Ishikawa (cell line): ENCODE measurements around the gene SLC16A7.

Experiments
- CEBPB ChIP-seq: IDR thresholded peaks from 2 replicates; pipeline ENCODE4 v1.6.1; 2012
- CREB1 ChIP-seq: IDR thresholded peaks from 2 replicates; pipeline ENCODE4 v1.6.1; 2012; ENCODE audit warnings: low read depth
- EGR1 ChIP-seq: IDR thresholded peaks from 2 replicates; pipeline ENCODE4 v1.6.1; 2012
- EP300 ChIP-seq: IDR thresholded peaks from 2 replicates; pipeline ENCODE4 v1.6.1; 2012; ENCODE audit warnings: borderline replicate concordance
- FOXM1 ChIP-seq: IDR thresholded peaks from 2 replicates; pipeline ENCODE4 v1.6.1; 2012; ENCODE audit warnings: low read depth, borderline replicate concordance
- NFIC ChIP-seq: IDR thresholded peaks from 2 replicates; pipeline ENCODE4 v1.6.1; 2012
- RAD21 ChIP-seq: IDR thresholded peaks from 2 replicates; pipeline ENCODE4 v1.6.1; 2012; ENCODE audit warnings: low read depth
- TAF1 ChIP-seq: IDR thresholded peaks from 2 replicates; pipeline ENCODE4 v1.6.1; 2012; ENCODE audit warnings: low read depth, mild to moderate bottlenecking
- TCF12 ChIP-seq: IDR thresholded peaks from 2 replicates; pipeline ENCODE4 v1.6.1; 2012; ENCODE audit warnings: low read depth
- TEAD4 ChIP-seq: IDR thresholded peaks from 2 replicates; pipeline ENCODE4 v1.6.1; 2012
- YY1 ChIP-seq: IDR thresholded peaks from 2 replicates; pipeline ENCODE4 v1.6.1; 2012; ENCODE audit warnings: low read depth
- ZBTB7A ChIP-seq: IDR thresholded peaks from 2 replicates; pipeline ENCODE4 v1.6.1; 2012; ENCODE audit warnings: low read depth
- TF ChIP-seq, protein P1 (sequence below): IDR thresholded peaks from 2 replicates; pipeline ENCODE4 v1.6.1; 2012
- TF ChIP-seq, protein P2 (sequence below): IDR thresholded peaks from 2 replicates; pipeline ENCODE4 v1.6.1; 2012; ENCODE audit warnings: low read depth, mild to moderate bottlenecking
- TF ChIP-seq, protein P3 (sequence below): IDR thresholded peaks from 2 replicates; pipeline ENCODE4 v1.6.1; 2012

Gene SLC16A7

DNA sequence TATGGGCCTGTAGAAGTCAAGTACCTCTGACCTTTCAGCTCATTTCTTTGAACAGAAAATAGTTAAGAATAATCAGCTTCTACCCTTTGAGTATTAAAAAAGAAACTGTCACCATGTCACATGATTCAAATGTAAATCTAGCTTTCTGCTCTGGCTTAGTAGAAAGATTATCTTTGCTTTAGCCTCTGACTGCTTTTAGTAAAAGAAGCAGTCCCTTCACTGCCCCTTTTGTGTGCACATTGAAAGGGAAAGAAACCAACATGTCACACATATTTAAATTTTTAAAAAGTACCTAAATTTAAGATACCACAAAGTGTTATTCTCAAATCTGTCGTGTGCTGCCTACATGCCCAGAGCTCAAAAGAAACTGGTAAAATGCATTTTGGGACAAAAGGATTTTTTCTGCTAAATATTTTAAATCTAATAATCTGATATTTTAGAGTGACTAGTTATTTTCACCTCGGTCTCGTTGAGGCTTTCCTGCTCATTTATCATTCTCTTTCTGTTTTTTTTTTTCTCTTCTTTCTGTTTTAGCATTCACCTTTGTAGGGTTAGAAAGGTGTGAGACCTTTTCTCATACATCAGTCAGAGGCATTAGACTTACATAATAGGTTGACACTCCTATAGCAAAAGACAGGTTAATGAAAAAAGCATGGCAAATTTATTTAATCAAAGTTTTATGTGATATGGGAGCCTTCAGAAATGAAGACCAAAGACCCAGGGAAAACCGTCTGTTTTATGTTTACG is 41.3 kb downstream of the SLC16A7 start:
- no peak for TF ChIP-seq CEBPB
- no peak for TF ChIP-seq TAF1
- TF ChIP-seq CREB1, result no peak
- TF ChIP-seq ZBTB7A, result no peak
- no peak for TF ChIP-seq TEAD4
- no peak for TF ChIP-seq FOXM1
- TF ChIP-seq EP300, result no peak

DNA sequence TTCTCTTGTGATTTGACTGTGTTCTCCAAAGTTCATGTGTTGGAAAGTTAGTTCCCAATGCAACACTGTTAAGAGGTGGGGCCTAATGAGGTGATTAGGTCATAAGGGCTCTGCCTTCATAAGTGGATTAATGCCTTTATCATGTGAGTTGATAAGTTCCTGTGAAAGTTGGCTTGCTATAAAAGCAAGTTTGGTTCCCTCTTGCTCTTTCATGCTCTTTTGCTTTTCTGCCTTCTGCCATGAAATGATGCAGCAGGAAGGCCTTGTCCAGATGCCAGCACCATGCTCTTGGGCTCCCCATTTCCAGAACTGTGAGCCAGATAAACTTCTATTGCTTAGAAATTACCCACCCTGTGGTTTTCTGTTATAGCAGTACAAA is 41.9 kb downstream of the SLC16A7 start:
- no peak for TF ChIP-seq YY1
- TF ChIP-seq, protein P1, sequence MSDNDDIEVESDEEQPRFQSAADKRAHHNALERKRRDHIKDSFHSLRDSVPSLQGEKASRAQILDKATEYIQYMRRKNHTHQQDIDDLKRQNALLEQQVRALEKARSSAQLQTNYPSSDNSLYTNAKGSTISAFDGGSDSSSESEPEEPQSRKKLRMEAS, result no peak

DNA sequence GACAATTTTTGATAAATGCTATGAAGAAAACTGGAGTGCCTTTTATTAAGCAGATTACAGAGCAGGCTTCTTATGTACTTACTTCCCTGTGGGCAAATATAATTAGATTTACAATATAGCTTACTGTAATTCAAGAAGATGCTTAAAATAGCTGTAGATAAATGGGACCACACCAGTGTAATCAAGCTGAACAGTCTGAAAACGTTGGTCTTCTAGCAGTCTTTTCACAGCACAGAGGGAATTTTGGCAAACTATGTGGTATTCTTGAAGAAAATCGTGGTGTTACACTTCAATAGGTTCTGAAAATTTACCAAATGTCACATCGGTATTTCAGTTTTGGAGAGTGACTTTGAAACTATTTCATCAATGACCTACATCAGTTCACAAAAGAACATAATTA is 47.7 kb downstream of the SLC16A7 start:
- peak; percentile 15; the same call in 1 of the 2 replicates for TF ChIP-seq TEAD4
- no peak for TF ChIP-seq CREB1
- TF ChIP-seq, protein P1, result no peak

DNA sequence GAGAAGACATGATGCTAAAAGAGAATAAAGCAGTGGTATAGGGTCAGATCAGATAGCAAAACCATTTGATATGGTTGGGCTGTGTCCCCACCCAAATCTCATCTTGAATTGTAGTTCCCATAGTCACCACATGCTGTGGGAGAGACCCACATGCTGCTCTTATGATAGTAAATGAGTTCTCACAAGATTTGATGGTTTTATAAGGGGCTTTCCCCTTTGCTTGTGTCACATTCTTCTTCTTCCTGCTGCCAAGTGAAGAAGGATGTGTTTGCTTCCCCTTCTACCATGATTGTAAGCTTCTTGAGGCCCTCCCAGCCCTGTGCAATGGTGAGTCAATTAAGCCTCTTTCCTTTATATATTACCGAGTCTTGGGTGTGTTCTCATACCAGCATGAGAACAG is 49.4 kb downstream of the SLC16A7 start:
- no peak for TF ChIP-seq YY1
- TF ChIP-seq, protein P2, sequence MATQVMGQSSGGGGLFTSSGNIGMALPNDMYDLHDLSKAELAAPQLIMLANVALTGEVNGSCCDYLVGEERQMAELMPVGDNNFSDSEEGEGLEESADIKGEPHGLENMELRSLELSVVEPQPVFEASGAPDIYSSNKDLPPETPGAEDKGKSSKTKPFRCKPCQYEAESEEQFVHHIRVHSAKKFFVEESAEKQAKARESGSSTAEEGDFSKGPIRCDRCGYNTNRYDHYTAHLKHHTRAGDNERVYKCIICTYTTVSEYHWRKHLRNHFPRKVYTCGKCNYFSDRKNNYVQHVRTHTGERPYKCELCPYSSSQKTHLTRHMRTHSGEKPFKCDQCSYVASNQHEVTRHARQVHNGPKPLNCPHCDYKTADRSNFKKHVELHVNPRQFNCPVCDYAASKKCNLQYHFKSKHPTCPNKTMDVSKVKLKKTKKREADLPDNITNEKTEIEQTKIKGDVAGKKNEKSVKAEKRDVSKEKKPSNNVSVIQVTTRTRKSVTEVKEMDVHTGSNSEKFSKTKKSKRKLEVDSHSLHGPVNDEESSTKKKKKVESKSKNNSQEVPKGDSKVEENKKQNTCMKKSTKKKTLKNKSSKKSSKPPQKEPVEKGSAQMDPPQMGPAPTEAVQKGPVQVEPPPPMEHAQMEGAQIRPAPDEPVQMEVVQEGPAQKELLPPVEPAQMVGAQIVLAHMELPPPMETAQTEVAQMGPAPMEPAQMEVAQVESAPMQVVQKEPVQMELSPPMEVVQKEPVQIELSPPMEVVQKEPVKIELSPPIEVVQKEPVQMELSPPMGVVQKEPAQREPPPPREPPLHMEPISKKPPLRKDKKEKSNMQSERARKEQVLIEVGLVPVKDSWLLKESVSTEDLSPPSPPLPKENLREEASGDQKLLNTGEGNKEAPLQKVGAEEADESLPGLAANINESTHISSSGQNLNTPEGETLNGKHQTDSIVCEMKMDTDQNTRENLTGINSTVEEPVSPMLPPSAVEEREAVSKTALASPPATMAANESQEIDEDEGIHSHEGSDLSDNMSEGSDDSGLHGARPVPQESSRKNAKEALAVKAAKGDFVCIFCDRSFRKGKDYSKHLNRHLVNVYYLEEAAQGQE, result no peak
- no peak for TF ChIP-seq CREB1
- TF ChIP-seq NFIC, result no peak

DNA sequence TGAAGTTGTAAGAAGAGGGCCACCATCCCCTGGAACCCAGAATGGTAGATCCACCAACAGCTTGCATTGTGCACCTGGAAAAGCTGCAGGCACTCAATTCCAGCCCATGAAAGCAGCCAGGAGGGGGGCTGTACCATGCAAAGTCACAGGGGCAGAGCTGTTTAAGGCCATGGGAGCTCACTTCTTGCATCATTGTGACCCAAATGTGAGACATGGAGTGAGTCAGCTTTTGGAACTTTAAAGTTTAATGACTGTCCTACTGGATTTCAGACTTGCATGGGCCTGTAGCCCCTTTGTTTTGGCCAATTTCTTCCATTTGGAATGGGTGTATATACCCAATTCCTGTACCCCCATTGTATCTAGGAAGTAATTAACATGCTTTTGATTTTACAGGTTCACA is 50.8 kb downstream of the SLC16A7 start:
- TF ChIP-seq CREB1 (no peak), TCF12 (no peak)

DNA sequence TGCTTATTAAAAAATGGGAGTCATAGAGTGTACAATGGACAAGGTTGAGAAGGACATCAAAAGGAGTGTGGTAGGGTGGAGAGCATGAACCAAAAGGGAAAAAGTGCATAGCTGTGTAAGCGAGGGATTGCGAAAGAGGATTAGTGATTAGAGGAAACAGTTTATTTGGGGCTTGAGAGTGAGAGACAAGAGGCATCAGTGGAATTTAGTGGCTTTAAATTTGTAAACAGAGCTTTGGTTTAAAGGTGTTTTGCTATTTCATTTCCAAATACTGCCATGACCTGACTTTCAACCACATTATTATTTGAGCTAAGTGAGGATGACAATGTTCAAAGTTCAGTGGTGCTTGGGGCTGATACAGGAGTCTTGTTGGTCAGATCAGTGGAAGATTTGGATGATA is 53.4 kb downstream of the SLC16A7 start:
- TF ChIP-seq EP300 (no peak), TEAD4 (no peak), FOXM1 (no peak)

DNA sequence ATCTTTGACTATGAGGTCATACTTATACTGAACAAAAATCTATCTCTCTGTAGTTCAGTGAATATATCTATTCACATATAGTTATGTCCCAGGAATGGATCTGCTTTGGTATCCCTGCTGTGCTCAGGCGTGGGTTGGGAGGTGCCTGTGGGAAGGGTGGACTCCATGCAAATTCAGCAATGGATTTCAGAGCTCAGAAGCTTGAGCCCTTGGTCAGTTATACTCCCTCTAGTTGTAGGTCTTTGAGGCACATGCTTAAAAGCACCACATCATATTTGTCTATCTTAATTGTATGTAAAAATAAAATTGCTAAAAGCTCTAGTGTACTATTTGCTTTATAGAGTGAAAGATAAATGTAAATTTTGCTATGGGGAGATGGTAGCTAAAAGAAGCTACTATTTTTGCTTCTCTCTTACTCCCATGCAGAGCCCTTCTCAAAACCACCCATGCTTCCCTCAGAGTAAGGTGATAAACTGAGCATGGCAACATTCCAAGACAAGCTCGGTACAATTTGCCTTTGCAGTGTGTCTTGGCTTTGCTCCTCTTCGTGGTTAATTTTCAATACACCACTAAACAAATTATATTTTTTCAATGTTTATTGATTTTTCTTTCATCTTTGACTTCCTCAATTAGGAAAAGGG is 54.9 kb downstream of the SLC16A7 start:
- TF ChIP-seq EGR1 (no peak), FOXM1 (no peak), NFIC (no peak), TAF1 (no peak), CREB1 (no peak), TCF12 (no peak), EP300 (no peak), RAD21 (no peak), YY1 (no peak), ZBTB7A (no peak), CEBPB (no peak), TEAD4 (no peak)
- TF ChIP-seq, protein P1, result no peak
- TF ChIP-seq, protein P3, sequence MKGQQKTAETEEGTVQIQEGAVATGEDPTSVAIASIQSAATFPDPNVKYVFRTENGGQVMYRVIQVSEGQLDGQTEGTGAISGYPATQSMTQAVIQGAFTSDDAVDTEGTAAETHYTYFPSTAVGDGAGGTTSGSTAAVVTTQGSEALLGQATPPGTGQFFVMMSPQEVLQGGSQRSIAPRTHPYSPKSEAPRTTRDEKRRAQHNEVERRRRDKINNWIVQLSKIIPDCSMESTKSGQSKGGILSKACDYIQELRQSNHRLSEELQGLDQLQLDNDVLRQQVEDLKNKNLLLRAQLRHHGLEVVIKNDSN, result no peak
- TF ChIP-seq, protein P2, result no peak
